GM12864 (cell line): ENCODE results near the gene MAN1A2.

Source experiments
- DNase-seq: peaks from one replicate; pipeline ENCODE4 v3.0.0-alpha.2; 2011; ENCODE audit warnings: low read depth
- H3K4me3 ChIP-seq: 2 replicates; pipeline ENCODE4 v1.5.1; 2011; ENCODE audit warnings: mild to moderate bottlenecking, low read depth, low read length, control low read depth
- TF ChIP-seq, protein P1 (sequence below): IDR thresholded peaks from 2 replicates; pipeline ENCODE4 v1.5.1; 2011; ENCODE audit warnings: low read depth, mild to moderate bottlenecking, moderate library complexity, low read length, control low read depth, inconsistent platforms; ENCODE audit errors: missing control alignments

Gene MAN1A2

DNA sequence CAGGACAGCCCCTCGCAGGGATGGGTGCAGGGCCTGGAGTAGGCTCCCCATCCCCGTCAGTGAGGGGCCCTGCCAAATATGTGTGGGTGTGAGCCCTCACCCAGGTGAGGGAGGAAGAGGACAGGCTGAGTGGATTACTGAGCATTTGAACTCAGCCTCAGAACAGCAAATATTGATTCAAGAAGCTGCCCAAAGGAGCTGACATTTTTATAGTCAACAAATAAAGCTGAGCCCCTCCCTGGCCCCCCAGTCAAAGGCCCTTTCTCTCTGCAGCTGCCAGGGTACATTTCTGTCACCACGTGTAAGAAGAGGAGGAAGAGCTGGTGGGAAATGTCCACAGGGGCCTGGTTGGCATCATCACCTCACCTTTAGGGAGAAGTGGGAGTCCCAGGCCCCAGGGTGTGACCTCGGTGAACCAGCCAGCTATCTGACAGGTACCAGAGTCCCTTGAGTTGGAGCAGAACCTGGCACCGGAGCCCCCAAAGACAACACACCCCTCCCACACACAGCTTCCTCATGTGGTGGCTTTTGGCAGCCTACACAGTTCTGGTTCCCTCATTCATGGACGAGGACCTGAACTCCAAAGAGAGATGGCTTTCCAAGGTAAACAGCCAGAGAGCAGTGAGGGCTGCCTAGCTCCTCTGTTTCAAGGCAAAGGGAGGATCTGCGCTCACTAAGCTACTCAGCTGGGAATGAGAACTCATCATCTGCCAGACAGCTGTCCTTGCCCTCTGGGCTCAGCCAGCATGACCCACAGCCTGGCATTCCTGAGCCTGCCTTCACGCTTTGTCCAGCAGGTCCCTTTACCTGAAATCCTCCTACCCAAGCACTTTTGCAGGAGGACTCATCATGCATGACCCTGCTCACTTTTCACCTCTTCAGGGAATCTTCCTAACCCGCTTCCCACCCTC, 195.6 kb downstream of the MAN1A2 start:
- DNase-seq = no peak
- TF ChIP-seq, protein P1, sequence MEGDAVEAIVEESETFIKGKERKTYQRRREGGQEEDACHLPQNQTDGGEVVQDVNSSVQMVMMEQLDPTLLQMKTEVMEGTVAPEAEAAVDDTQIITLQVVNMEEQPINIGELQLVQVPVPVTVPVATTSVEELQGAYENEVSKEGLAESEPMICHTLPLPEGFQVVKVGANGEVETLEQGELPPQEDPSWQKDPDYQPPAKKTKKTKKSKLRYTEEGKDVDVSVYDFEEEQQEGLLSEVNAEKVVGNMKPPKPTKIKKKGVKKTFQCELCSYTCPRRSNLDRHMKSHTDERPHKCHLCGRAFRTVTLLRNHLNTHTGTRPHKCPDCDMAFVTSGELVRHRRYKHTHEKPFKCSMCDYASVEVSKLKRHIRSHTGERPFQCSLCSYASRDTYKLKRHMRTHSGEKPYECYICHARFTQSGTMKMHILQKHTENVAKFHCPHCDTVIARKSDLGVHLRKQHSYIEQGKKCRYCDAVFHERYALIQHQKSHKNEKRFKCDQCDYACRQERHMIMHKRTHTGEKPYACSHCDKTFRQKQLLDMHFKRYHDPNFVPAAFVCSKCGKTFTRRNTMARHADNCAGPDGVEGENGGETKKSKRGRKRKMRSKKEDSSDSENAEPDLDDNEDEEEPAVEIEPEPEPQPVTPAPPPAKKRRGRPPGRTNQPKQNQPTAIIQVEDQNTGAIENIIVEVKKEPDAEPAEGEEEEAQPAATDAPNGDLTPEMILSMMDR = no peak
- no peak overlapping the region for H3K4me3 ChIP-seq

DNA sequence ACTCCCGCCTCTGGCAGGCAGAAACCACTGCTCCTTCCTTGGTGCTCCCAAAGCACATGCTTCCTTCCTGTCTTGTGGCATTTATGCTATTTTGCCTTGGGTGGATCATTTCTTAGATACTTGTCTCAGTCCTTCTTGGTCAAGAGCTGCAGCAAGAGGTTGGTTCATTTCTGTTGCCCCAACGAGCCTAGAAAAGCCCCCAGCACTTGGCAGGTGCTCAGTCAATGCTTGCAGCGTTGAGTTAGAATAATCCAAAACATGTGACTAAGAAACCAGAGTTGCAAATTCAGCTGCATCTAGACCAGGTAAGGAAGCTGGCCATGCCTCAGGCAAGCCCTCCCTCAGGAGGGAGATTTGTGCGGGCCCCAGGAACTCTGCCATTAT, 196.2 kb downstream of the MAN1A2 start:
- H3K4me3 ChIP-seq = no peak overlapping the region
- TF ChIP-seq, protein P1 = no peak
- DNase-seq = no peak

DNA sequence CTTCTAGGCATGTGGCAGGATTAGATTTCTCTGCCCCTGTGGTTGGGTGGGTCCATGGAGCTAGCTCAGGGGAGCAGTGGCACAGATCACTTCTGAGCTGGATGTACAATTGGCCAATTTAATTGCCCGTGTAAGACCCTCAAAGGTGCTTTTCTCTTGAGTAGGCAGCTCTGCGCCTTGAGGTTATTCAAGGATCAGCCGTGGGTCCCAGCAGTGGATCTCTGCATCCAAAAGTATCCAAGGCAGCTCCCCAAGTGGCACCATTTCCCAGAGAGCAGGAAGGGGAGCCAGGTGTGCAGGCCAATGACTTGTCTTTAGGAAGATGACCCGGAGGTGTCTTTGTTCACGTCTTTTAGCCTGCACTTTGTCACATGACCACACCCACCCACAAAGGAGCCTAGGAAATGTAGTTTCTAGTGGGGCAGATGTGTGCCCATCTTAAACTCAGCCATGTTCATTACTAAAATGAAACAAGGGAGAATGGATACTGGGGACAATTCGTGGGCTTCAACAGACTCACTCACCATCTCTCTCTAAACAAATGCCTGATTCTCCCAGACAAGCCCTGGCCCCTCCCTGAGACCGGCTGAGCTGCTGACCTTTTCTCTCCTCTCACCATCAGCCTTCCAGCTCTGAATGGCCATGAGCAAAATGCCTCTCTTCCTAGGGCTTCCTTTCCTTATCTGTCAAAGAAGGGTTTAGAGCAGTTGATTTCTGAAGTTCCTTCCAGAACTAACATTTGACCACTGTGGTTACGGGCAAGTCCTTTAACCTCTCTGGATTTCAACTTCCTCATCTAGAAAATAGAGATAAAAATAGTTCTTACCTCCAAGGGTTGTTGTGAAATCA, 197.2 kb downstream of the MAN1A2 start:
- TF ChIP-seq, protein P1 = no peak
- no peak overlapping the region for H3K4me3 ChIP-seq
- no peak for DNase-seq

DNA sequence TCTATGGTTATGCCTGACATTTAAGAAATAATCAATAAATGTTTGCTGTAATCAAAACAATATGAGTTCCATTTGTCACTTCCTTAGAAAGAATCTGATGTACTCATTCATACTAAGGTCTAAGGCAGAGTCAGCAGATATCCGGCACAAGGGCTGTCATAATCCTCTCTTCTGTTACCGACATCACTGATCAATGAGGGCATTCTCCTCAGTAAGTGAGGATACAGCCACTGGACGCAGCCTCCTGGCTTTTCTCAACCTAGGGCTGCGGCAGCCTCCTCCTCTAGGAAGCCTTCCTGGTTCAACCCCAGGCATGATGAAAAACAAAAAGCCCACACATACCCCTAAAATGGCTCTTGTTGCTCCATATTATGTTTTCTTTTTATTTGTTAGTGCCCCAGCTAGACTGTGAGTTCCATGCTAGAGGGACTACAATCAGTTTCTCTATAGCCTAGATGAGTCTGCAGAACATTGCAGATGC, 197.9 kb downstream of the MAN1A2 start:
- H3K4me3 ChIP-seq = no peak overlapping the region
- no peak for DNase-seq
- TF ChIP-seq, protein P1 = no peak

DNA sequence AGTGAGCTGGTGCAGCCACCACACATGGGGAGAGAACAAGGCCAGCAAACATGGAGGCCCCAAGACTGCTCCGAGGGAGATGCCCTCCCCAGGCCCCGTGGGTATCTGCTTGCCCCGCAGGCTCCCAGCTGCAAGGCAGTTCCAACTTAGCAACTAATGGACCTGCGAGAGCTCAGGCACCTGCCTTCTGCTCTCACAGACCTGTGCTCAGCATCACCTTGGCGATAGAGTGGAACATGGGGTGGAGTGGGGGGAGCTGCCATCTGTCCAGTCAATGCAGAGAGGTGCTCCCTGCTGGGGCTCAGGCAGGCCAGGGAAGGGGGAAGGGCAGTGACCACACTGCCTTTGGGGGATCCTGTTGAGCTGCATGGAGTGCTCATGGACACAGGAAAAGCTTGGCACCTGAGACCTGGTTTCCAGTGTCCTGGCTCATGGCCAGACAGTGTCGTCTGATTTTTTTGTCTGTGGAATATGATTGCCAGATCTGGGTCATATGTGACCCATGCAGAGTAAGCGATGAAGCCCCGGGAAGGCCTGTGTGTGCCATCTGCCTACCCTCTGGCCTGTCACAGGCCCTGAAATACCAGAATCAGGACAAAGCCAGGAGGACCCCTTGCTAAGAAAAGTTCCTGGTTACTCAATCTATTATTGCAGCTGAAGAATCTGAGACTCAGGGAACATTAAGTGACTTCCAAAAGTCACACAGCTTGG, 198.7 kb downstream of the MAN1A2 start:
- no peak for DNase-seq
- TF ChIP-seq, protein P1 = no peak
- no peak overlapping the region for H3K4me3 ChIP-seq

DNA sequence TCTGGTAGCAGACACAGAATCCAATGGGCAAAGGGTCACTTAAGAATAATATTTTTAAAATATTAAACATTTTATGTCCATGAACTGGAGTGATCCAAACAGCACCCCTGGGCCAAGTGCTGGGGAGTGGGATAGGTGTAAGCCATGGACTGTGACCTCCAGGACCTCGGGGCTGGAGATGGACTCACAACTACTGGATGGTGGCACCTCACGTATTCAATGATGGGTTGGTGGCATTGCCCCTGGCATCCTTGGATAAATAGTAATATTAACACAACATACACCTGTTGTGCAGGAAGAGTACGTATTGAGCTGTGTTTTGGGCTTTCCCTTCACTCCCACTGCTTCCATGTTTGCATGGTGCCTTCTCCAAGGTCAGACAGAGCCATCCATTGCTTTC, 199.3 kb downstream of the MAN1A2 start:
- TF ChIP-seq, protein P1 = no peak
- DNase-seq = no peak
- H3K4me3 ChIP-seq = no peak overlapping the region
